ENCODE data around the gene TBC1D20. TPM values are rescaled to one million over a fixed set of nuclear protein-coding genes. Genes with fewer than 3 reads are reported as not detected.

TBC1D20 gene, protein sequence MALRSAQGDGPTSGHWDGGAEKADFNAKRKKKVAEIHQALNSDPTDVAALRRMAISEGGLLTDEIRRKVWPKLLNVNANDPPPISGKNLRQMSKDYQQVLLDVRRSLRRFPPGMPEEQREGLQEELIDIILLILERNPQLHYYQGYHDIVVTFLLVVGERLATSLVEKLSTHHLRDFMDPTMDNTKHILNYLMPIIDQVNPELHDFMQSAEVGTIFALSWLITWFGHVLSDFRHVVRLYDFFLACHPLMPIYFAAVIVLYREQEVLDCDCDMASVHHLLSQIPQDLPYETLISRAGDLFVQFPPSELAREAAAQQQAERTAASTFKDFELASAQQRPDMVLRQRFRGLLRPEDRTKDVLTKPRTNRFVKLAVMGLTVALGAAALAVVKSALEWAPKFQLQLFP
- total RNA-seq = 30.8 and 50.0 TPM in 2 replicates

DNA sequence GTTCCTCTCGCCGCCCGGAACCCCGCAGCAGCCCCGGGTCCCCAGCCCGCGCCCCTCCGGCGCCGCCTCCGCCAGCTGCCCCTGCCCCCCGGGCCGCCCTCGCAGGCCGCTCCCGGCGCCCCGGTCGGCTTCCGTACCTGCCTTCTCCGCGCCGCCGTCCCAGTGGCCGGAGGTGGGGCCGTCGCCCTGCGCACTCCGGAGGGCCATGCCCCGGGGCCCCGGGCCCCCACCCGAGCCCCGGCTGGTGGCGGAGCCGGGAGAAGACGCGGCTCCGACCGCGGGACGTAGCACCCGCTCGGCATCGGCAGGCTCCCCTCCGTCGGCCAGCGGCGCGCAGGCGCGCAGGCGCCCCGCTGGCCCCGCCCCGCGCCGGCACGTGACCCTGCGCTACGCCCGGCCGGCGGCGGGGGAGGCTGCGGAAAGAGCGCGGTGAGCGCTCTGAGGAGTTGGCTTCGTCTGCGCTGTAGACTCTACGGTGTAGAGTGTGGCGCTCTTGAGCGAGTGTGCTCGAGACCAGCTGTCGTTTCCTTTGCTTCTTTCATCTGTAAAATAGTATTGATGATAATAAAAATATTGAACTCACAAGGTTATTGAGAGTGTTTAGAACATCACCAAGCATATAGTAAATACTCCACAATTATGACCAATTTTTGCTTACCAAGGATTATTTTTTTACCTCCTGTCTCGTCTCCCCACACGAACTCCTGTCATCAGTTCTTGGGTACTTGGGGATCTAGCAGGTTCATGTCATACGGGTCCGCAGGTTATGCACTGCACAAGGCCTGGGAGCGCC lies at the start of gene TBC1D20:
Gene TBC1D20, minus strand, starts transcription at position 335 of the 793 bp plus-strand sequence. Its CDS starts 128 bp downstream, at position 207.

DNA sequence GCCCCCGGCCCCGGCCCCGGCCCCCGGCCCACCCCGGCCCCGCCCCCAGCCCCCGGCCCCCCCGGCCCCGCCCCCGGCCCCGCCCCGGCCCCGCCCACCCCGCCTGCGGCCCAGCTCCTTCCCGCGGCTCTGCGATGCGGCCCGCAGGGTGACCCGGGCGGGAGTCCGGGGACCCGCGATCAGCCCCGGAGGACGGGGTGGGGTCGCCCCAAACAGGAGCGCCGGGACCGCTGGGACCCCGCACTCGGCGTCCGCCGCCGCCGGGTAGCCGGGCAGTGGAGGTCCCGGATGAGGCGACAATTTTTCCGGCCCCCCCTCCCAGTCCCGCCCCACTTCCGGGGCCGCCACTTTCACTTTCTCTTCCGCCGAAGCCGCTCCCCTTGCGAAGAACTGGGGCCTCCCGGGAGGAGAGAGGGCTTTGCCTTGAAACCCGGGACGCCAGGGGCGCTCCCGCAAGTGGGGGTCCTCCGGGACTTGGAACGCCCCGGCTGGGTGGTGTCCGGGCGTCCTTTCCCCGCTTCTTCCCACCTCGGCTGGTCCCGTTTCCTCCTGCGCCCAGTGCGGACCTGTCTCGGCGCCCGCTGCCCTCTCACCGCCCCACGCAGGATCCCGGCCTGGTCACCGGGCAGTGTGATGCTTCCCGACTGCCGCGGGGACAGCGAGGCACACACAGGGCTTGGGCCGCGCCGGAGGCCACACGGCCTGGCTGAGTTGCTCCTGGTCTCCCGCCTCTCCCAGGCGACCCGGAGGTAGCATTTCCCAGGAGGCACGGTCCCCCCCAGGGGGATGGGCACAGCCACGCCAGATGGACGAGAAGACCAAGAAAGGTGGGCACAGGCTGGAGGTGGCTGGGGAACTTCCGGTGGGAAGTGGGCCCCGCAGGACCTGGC lies 54.1 kb downstream of the TBC1D20 start, which contains the start of gene RBCK1:
Gene RBCK1, plus strand, starts transcription at position 347 of the 890 bp plus-strand sequence. Its CDS starts 459 bp downstream, at position 806.

Other genes with a start within 250 kb of the TBC1D20 start
- gene DEFB129, start 235.3 kb downstream of the TBC1D20 start, total RNA-seq = not detected in 2 replicates
- not detected in 2 replicates for gene DEFB132, start 204.8 kb downstream of the TBC1D20 start, total RNA-seq
- gene C20orf96, start 171.8 kb downstream of the TBC1D20 start, total RNA-seq = 0.68 and 2.5 TPM in 2 replicates
- gene ZCCHC3, start 165.0 kb downstream of the TBC1D20 start, total RNA-seq = 10.3 and 15.7 TPM in 2 replicates
- gene SOX12, start 137.0 kb downstream of the TBC1D20 start, total RNA-seq = 2.1 and 4.2 TPM in 2 replicates
- 6.2 and 25.6 TPM in 2 replicates for gene NRSN2, start 115.4 kb downstream of the TBC1D20 start, total RNA-seq
- gene TRIB3, start 81.8 kb downstream of the TBC1D20 start, total RNA-seq = 392 and 496 TPM in 2 replicates
- gene RBCK1, start 54.2 kb downstream of the TBC1D20 start, total RNA-seq = 214 and 263 TPM in 2 replicates
- 299 and 302 TPM in 2 replicates for gene CSNK2A1, start 81.3 kb upstream of the TBC1D20 start, total RNA-seq
- not detected in 2 replicates for gene TCF15, start 147.8 kb upstream of the TBC1D20 start, total RNA-seq
- 90.8 and 111 TPM in 2 replicates for gene SRXN1, start 190.7 kb upstream of the TBC1D20 start, total RNA-seq
- not detected in 2 replicates for gene SCRT2, start 213.3 kb upstream of the TBC1D20 start, total RNA-seq

Data from nasal cavity respiratory epithelium epithelial cell of viscerocranial mucosa (primary cell).